HG03066 (cell line): Measurements from ENCODE around the gene COMMD9.

Source experiments
- ATAC-seq: cut with Tn5 transposase; IDR thresholded peaks from one replicate; pipeline ENCODE4 v1.9.1; 2021; ENCODE audit warnings: low read depth; ENCODE audit not compliant: unreplicated experiment

The COMMD9 gene

GRCh38 chr11:36228689-36229088, 60.5 kb downstream of the COMMD9 start:
- no peak for ATAC-seq

- no peak for ATAC-seq
Measured at GRCh38 chr11:36227044-36227443, 62.2 kb downstream of the COMMD9 start.

GRCh38 chr11:36224209-36224882, 64.9 kb downstream of the COMMD9 start:
- ATAC-seq, result no peak

- no peak for ATAC-seq
Measured at GRCh38 chr11:36222831-36223635, 66.2 kb downstream of the COMMD9 start.
